ENCODE measurements around the gene PTOV1. TPM values are rescaled to one million over a fixed set of nuclear protein-coding genes. Genes with fewer than 3 reads are reported as not detected.
A peak's percentile ranks its signal among the peaks of the same experiment; 100 is the strongest.
"Not testable (repeated sequence)": the region's sequence is repeated elsewhere in the genome, so short reads cannot be mapped to it uniquely, and the experiment has no call there.

The PTOV1 gene
- total RNA-seq, 1 donor from 2014 or later: 78.4 TPM

- peak; percentile 95 for DNase-seq
Measured at GRCh38 chr19:49817964-49818648, 32.9 kb upstream of the PTOV1 start, which contains the start of gene MED25. Gene MED25, plus strand, starts transcription at chr19:49818289. Its CDS starts 53 bp downstream, at chr19:49818342.

DNA sequence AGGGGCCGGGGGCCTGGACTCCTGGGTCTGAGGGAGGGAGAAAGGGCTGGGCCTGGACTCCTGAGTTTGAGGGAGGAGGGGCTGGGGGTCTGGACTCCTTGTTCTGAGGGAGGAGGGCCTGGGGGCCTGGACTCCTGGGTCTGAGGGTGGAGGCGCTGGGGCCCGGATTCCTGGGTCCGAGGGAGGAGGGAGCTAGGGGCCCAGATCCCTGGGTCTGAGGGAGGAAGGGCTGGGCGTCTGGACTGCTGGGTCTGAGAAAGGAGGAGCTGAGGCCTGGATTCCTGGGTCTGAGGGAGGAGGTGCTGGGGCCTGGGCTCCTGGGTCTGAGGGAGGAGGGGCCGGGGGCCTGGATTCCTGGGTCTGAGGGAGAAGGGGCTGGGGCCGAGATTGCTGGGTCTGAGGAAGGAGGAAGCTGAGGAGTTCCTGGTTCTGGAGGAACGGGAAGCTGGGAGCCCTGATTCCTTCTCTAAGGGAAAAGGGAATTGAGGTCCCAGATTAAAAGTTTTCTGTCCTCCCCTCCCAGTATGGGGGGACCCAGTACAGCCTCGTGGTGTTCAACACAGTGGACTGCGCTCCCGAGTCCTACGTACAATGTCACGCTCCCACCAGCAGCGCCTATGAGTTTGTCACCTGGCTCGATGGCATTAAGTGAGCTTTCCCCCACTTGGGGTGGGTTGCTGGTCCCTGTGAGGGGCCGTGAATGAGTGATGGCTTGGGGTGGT lies 32.1 kb upstream of the PTOV1 start:
- DNase-seq: no peak

DNA sequence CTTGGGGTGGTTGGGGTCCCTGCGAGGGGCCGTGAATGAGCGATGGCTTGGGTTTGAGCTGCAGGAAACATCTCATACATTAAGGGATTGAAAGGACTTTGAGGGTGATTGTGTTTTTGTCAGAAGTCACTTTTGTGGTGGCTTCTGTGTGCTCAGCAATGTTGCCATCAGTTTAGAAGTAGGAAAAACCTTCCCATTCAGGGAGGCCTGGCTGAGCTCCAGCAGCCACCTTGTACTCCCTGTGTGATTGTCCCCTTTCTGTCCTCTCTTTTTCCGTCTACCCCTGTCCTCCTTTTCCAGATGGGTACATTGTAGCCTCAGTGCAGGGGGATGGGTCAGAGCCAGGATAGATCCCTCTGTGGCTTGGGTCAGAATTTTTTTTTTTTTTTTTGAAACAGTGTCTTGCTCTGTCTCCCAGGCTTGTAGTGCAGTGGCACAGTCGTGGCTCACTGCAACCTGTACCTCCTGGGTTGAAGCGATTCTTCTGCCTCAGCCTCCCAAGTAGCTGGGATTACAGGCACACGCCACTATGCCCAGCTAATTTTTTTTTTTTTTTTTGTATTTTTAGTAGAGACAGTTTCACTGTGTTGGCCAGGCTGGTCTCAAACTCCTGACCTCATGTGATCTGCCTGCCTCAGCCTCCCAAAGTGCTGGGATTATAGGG lies 31.4 kb upstream of the PTOV1 start:
- DNase-seq: not testable (repeated sequence)

DNA sequence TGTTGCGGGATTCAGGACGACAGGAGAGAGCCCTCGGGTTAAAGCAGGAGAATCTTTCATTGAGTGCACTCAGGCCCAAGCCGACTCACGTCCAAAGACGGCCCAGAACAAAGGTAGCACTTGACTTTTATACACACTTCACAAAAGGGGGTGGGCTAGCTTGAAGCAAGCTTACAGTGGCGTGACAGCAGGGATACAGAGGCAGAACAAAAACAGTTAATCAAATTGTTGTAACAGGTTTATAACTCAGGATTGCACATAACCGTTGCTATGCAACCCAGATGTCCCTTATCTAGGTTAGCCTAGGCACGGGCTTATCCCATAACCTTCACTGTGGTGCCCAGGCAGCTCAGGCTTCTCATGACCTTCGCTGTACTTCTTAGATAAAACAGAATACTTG lies 30.8 kb upstream of the PTOV1 start:
- DNase-seq: no peak

GRCh38 chr19:49823472-49823871 lies 27.5 kb upstream of the PTOV1 start:
- DNase-seq: no peak

DNA sequence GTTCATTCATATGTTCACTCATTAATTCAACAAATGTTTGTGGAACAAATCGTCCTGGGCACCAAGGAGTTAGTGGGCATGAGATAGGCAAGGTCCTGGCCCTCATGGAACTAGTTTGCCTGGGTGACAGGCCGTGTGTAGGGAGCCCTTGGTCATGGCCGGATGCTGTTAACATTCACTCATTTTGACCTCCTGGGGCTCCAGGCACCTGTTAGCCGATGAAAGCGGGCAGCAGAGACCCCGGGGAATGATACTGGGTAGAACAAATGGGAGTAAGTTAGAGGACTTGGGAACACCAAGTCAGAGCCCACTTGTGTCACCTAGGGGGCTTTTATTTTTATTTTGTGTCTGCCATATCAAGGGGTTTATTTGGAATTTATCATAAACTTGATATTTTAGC lies 26.3 kb upstream of the PTOV1 start:
- no peak for DNase-seq

DNA sequence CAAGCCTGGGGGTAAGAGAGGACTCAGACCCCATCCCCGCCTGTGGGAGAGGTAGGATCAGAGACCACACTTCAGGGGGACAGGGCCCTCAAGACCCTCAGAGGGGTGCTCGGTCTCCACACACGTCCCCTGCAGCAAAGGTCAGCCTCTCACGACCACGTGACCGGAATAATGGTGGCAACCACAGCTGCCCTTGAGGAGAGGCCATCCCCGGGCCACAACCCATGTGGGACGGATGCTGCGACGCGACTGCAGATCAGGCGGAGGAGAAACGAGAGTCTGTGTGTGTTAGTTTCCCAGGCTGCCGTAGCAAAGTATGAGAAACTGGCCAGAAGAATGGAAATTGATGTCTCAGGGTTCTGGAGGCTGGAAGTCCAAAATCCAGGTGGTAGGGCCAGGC lies 23.9 kb upstream of the PTOV1 start:
- no peak for DNase-seq

DNA sequence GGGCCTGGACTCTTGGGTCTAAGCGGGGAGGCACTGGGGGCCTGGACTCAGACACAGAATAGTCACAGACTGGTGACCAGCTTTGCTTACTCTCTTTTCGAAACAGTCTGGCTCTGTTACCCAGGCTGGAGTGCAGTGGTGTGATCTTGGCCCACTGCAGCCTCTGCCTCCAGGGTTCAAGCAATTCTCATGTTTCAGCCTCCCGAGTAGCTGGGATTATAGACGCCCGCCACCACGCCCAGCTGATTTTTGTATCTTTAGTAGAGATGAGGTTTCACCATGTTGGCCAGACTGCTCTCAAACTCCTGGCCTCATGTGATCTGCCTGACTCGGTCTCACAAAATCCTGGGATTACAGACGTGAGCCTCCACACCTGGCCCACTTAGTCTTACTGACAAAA lies 21.8 kb upstream of the PTOV1 start:
- no peak for DNase-seq

DNA sequence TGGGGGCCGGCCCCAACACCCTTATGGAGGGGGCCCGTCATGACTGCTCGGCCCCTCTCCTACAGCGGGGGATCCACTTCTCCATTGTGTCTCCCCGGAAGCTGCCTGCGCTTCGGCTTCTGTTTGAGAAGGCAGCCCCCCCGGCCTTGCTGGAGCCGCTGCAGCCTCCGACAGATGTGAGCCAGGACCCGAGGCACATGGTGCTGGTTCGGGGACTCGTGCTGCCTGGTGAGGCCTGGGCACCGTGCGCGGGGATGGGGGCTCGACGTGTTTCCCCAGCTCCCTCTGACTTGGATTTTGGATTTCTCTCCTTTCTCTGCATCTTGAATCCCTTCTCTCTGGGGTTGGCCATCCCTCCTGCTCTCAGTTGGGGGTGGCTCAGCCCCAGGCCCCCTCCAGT lies 21.2 kb upstream of the PTOV1 start:
- DNase-seq: no peak

DNA sequence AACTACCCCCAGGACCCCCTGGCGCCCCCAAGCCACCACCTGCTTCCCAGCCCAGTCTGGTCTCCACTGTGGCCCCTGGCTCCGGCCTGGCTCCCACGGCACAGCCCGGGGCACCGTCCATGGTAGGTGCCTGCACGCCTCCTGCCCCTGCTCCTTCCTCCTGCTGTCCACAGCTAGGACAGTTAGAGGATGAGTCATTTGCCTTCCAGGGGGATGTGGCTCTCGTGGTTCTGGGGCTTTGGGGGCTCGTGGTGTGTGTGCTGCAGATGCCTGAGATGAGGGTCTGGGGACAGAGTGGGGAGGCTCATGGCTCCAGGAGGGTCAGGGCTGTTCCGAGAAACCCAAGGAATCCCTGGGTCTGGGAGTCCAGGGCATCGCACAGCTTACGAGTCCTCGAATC lies 20.2 kb upstream of the PTOV1 start:
- DNase-seq: no peak

DNA sequence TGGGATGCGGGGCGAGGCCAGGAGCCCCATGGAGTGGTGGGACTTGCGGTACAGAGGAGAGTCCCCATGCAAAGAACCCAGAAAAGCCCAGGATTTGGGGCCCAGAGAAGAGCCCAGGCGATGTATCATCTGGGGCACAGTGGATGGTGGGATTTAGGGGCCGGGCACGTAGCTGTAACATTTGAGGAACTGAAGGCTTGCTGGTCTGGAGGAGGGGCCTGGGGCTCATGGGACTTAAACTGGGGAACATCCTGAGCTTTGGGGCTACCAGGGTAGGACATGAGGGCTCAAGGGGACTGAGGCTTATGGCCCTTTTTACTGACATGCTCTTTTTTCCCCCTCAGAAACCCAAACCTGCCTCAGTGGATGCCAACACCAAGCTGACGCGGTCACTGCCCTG lies 19.4 kb upstream of the PTOV1 start:
- no peak for DNase-seq

DNA sequence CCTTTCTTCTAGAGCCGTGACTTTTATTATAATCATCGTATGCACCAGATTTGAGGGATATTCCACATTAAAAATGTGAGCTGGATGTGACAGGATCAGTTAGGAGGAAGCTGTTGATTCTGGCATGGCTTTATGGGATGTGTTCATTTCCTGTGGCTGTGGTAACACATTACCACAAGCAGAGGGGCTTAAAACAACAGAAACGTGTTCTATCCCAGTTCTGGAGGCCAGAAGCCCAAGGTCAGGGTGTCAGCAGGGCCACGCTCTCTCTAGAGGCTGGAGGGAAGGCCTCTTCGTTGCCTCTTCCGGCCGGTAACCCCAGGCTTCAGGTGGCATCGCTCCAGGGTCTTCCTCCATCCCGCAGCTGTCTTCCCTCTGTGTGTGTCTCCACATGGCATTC lies 18.4 kb upstream of the PTOV1 start:
- DNase-seq: no peak

- DNase-seq: no peak
Measured at GRCh38 chr19:49833599-49833998, 17.4 kb upstream of the PTOV1 start.

- no peak for DNase-seq
Measured at GRCh38 chr19:49835562-49835961, 15.4 kb upstream of the PTOV1 start.

DNA sequence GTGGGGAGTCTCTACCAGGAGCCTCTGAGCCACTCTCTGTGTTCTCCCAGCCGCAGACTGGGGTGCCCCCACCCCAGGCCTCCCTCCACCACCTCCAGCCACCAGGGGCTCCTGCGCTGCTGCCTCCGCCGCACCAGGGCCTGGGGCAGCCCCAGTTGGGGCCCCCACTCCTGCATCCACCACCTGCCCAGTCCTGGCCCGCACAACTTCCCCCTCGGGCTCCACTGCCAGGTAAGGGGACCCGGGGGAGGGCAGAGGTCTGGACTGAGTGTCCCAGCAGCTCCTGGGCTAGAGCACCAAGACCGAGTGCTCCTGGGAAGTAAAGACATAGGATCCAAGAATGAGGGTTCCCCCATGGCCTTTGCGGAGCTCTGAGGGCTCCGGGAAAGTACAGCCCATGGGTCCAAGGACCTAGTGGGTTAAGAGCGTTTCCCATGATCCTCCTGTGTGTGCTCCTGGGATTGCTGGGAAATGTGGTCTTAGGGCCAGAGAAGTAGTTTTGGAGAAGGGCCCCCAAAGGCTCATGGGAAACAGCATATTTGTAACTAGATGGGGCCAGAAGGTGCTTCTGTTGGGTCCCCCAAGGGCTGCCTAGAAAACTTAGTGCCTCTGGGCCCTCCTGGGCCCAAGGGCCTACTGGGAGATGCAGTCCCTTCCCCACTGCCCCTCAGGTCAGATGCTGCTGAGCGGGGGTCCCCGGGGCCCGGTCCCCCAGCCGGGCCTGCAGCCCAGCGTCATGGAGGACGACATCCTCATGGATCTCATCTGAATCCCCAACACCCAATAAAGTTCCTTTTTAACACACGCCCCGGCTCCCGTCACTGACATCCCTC lies 14.6 kb upstream of the PTOV1 start:
- DNase-seq: no peak

DNA sequence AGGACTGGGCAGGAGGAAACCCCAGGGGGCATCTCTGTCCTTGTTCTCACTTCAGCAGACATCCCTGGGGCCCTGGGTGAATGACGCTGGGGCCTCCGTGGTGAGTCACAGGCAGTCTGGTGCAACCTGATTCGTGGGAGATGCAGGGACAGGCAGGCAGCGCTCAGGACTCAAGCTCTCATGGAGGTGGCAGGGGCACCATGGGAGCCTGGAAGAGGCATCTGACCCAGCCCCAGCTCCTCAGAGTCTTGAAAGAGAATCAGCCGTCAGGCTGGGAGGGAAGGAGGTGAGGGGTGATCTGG lies 14.0 kb upstream of the PTOV1 start:
- no peak for DNase-seq

- DNase-seq: no peak
Measured at GRCh38 chr19:49837425-49837824, 13.5 kb upstream of the PTOV1 start.

DNA sequence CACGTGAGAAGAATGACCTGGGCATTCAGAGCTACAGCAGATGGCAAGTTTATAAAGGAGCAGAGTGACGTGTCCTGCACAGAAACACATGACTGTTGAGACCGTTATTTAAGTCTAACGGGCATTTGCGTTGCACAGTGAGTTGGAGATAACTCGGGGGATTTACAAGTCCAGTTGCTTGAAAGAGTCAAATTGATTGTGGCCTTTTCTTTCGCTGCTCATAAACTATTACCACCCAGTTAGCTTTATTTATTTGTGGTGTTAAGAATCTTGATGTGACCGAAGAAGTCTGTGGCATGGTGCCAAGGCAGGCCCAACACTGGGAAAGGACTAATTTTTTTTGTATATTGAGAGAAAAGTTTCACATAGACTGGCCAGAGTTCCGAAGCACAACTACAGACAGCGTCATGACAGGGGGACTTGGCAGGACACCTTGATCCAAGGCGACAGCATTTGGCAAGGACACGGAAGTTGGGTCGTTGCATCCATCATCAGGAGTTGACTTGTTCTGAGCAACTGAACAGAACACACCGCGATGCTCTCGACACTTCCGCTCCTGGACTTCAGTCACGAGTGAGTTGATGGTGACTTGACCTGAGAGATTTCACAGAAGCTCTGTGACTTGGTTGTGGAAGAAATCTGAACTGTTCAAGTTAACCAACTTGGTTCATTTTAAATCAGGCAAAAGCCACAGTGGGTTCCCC lies 11.9 kb upstream of the PTOV1 start:
- no peak for DNase-seq

GRCh38 chr19:49839713-49840112 lies 11.2 kb upstream of the PTOV1 start:
- DNase-seq: no peak

- DNase-seq: no peak
Measured at GRCh38 chr19:49840321-49840720, 10.6 kb upstream of the PTOV1 start.

GRCh38 chr19:49840736-49841249 lies 10.2 kb upstream of the PTOV1 start:
- DNase-seq: no peak

- no peak for DNase-seq
Measured at GRCh38 chr19:49843265-49843664, 7.7 kb upstream of the PTOV1 start.
